Parathyroid adenoma (tissue), 2 donors: ENCODE measurements around the gene ABLIM2.

ENCODE experiments used
- H2AFZ ChIP-seq: fragments of 300-600 bp; sonication (generic); one replicate; pipeline ENCODE4 v1.7.0; 2017; ENCODE audit warnings: antibody characterized with exemption, mild to moderate bottlenecking
- H3K27ac ChIP-seq: fragments of 300-600 bp; sonication (generic); one replicate; pipeline ENCODE4 v1.7.0; 2017
- H3K27me3 ChIP-seq: fragments of 300-600 bp; sonication (generic); one replicate; pipeline ENCODE4 v1.7.0; 2017; ENCODE audit warnings: low read length; ENCODE audit not compliant: control insufficient read depth, insufficient read depth
- H3K36me3 ChIP-seq: fragments of 300-600 bp; sonication (generic); one replicate; pipeline ENCODE4 v1.7.0; 2017; ENCODE audit warnings: low read length; ENCODE audit not compliant: control insufficient read depth, insufficient read depth
- H3K4me1 ChIP-seq: fragments of 300-600 bp; sonication (generic); one replicate; pipeline ENCODE4 v1.7.0; 2017; ENCODE audit warnings: control low read depth
- H3K4me2 ChIP-seq: fragments of 300-600 bp; sonication (generic); one replicate; pipeline ENCODE4 v1.7.0; 2017; ENCODE audit warnings: low read length
- H3K4me3 ChIP-seq: fragments of 300-600 bp; sonication (generic); one replicate; pipeline ENCODE4 v1.7.0; 2017; ENCODE audit warnings: low read depth, low read length
- H3K79me2 ChIP-seq: fragments of 300-600 bp; sonication (generic); one replicate; pipeline ENCODE4 v1.7.0; 2017; ENCODE audit warnings: control low read depth
- H3K9ac ChIP-seq: fragments of 300-600 bp; sonication (generic); one replicate; pipeline ENCODE4 v1.7.0; 2017; ENCODE audit warnings: mild to moderate bottlenecking
- H3K9me3 ChIP-seq: fragments of 300-600 bp; sonication (generic); one replicate; pipeline ENCODE4 v1.7.0; 2017; ENCODE audit warnings: low read length; ENCODE audit not compliant: control insufficient read depth
- CTCF ChIP-seq: fragments of 300-600 bp; sonication (generic); IDR thresholded peaks from one replicate; pipeline ENCODE4 v1.7.0; 2017; ENCODE audit warnings: antibody characterized with exemption, mild to moderate bottlenecking
- donor health status: primary hyperparathyroidism.

ABLIM2 gene

GRCh38 chr4:8146157-8146556 lies 12.5 kb downstream of the ABLIM2 start:
- Histone ChIP-seq H3K27me3 (no peaks in the 10 kb centered on the region), H3K79me2 (no peaks in the 10 kb centered on the region), H3K27ac (no peak overlapping the region), H3K9me3 (no peaks in the 10 kb centered on the region), H3K4me1 (no peaks in the 10 kb centered on the region), H3K4me3 (no peak overlapping the region), H2AFZ (no peak overlapping the region), H3K9ac (no peak overlapping the region), H3K36me3 (no peaks in the 10 kb centered on the region), H3K4me2 (no peak overlapping the region)
- no peak for TF ChIP-seq CTCF

GRCh38 chr4:8144359-8144758 lies 14.3 kb downstream of the ABLIM2 start:
- no peak overlapping the region for H2AFZ ChIP-seq
- H3K4me2 ChIP-seq, result no peak overlapping the region
- H3K4me3 ChIP-seq, result no peak overlapping the region
- no peak for TF ChIP-seq CTCF
- H3K27me3 ChIP-seq, result no peaks in the 10 kb centered on the region
- no peaks in the 10 kb centered on the region for H3K9me3 ChIP-seq
- no peak overlapping the region for H3K9ac ChIP-seq
- no peaks in the 10 kb centered on the region for H3K36me3 ChIP-seq
- no peaks in the 10 kb centered on the region for H3K4me1 ChIP-seq
- no peak overlapping the region for H3K27ac ChIP-seq
- no peaks in the 10 kb centered on the region for H3K79me2 ChIP-seq

GRCh38 chr4:8143392-8144140 lies 15.0 kb downstream of the ABLIM2 start:
- H3K9ac ChIP-seq, result no peak overlapping the region
- H3K36me3 ChIP-seq, result no peaks in the 10 kb centered on the region
- no peaks in the 10 kb centered on the region for H3K9me3 ChIP-seq
- H3K4me3 ChIP-seq, result no peak overlapping the region
- no peak overlapping the region for H3K27ac ChIP-seq
- TF ChIP-seq CTCF, result no peak
- H2AFZ ChIP-seq, result no peak overlapping the region
- no peaks in the 10 kb centered on the region for H3K4me1 ChIP-seq
- no peaks in the 10 kb centered on the region for H3K79me2 ChIP-seq
- H3K27me3 ChIP-seq, result no peaks in the 10 kb centered on the region
- H3K4me2 ChIP-seq, result no peak overlapping the region

- no peak for TF ChIP-seq CTCF
- H3K27ac ChIP-seq, result no peak overlapping the region
- H3K4me1 ChIP-seq, result no peaks in the 10 kb centered on the region
Observed at GRCh38 chr4:8142556-8142955, 16.1 kb downstream of the ABLIM2 start.

GRCh38 chr4:8141935-8142334 lies 16.7 kb downstream of the ABLIM2 start:
- no peak overlapping the region for H2AFZ ChIP-seq
- H3K27ac ChIP-seq, result no peak overlapping the region
- H3K4me1 ChIP-seq, result no peaks in the 10 kb centered on the region
- no peak for TF ChIP-seq CTCF
- H3K36me3 ChIP-seq, result no peaks in the 10 kb centered on the region
- no peaks in the 10 kb centered on the region for H3K27me3 ChIP-seq
- no peak overlapping the region for H3K4me3 ChIP-seq
- no peaks in the 10 kb centered on the region for H3K9me3 ChIP-seq
- no peaks in the 10 kb centered on the region for H3K79me2 ChIP-seq
- H3K9ac ChIP-seq, result no peak overlapping the region
- H3K4me2 ChIP-seq, result no peak overlapping the region

More at GRCh38 chr4:8142556-8142955, 16.1 kb downstream of the ABLIM2 start:
- Histone ChIP-seq H3K4me3 (no peak overlapping the region), H3K4me2 (no peak overlapping the region), H3K79me2 (no peaks in the 10 kb centered on the region), H3K27me3 (no peaks in the 10 kb centered on the region), H2AFZ (no peak overlapping the region), H3K9ac (no peak overlapping the region), H3K9me3 (no peaks in the 10 kb centered on the region), H3K36me3 (no peaks in the 10 kb centered on the region)
